HG03521 (cell line): ENCODE results near the gene RIPOR3.

Source experiments
- ATAC-seq: cut with Tn5 transposase; IDR thresholded peaks from one replicate; pipeline ENCODE4 v1.9.1; 2021; ENCODE audit warnings: mild to moderate bottlenecking, moderate library complexity; ENCODE audit not compliant: unreplicated experiment

RIPOR3 gene

DNA sequence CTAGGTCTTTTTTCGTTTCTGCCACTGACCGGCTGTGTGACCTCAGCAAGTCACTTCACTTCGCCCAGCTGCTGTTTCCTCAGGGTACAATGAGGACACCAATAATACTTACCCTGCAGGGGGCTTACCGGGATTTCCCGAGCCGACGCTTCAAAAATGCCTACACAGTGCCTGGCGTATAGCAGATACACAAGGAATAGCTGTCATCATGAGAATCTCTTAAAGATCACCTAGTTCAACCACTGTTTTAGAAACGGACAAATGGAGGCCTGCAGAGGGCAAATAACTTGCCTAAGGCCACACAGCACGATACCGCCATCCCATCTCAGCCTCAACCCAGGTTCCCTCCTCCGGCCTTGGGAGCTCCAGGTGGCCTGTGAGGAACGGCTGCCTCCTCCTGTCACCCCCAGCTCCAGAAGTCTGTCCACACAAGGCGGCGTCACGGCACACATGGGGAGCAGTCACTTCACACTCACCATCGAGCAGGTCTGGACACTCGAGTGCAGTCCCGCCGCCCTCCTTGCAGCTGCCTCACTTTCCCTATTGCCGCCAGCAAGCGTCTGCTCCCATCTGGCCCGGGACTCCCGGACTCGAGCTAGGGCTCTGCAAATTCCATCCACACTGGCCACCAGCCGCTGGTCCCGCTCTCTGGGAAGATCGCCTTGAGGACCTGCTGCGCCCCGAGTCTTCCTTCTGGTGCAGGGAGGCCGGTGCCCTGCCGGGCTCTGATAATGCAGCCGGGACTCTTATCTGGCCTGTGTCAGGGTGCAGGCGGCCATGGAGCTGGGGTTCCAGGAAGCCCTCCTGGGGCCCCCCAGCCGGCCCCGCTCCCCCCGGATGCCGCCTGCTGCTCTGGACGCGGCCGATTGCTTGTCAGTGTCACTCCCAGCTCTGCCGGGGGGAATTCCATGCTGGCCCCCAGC, at the start of gene RIPOR3:
Gene RIPOR3, minus strand, starts transcription at position 893 of the 923 bp plus-strand sequence. Its CDS starts 414 bp downstream, at position 479.
- no peak for ATAC-seq

DNA sequence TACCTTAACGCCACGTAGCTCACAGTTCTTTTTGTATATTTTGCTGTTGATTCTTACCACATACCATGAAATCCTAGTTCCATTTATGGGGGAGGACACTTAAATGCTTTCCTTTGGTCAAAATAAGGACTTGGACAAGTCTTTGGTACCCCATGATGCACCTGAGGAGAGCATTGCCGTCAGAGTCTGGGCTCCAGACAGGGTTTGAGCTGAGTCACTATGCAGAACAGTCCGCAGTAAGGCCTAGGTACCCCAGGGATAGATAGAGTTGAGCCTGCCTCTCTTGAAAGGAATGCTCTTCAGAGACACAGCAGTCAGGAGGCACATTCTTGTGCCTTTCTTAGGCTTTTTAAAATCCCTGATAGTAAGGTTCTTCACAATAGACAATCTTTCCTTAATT, 46.0 kb upstream of the RIPOR3 start:
- ATAC-seq = no peak

GRCh38 chr20:50735813-50736212, 44.5 kb upstream of the RIPOR3 start:
- no peak for ATAC-seq

GRCh38 chr20:50734730-50735679, 43.7 kb upstream of the RIPOR3 start:
- no peak for ATAC-seq

- no peak for ATAC-seq
Observed at GRCh38 chr20:50733644-50734349, 42.5 kb upstream of the RIPOR3 start.

DNA sequence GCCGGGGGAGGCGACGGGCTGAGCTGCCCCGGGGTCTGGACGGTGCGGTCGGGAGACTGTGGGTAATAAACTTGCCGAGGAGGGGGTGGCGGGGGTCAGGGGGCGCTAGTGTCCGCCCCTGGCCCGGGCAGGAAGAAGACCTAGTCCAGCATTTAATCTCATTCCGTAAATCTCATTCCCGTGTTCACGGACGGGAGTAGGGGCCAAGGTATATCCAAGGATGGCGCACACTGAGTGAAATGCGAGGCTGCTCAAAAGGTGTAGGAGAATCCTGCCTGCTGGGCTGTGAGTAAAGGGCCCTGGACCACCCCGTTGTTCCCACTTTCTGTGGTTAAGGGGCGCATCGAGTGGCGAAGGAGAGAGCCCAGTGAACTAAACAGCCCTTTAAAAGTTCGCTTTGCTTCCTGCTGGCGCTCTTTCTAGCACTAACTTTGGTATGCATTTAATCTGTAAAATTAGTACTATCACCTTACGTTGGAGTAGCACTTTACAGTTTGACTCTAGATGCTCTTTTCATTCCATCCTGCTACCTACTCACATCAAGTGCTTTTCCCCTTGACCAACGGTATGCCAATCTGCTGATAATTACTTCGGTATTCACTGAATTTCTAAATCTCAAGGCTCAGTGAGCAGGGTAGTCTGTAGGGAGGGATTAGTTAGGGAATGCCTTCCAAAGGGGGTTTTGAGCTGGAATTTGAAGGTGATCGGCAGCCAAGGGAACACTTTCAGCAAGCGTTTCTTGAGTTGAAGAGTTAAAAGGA, 40.8 kb upstream of the RIPOR3 start:
- no peak for ATAC-seq

DNA sequence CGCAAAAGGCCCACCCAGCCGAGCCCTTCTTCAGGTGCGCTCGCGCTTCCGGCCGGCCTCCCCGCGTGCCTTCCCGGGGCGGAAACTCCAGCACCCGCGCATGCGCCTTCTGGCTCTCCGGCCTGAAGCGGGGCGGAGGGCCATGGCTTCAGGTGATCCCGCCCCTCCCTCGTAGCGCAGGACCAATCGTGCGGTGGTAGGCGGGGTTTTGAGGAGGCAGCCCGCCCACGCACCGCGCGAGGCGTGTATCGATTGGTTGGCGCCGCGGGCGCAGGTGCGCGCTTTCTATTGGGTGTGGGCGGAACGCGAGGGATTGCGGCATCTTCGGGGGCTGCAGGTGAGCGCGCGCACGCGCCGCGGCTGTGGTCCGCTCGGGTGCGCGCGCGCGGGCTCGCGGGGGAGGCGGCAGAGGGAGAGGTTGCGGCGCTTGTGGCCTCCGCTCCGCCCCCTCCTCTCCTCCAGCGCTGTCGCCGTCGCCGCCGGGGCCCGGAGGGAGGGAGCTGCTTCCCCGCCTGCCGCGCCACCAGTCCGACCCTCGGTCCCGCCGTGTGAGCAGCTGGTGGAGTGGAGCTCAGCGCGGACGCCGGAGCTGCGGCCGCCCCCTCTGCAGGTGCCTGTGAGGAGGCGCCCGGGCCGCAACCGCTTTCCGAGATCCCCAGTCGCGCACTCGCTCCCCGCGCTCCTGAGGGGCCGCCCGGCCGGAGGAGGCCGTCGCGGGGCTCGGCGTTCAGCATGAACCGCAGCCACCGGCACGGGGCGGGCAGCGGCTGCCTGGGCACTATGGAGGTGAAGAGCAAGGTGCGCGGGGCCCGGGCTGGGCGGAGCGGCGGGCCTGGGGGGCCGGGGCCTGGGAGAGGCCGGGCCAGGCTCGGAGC, 40.0 kb upstream of the RIPOR3 start, which contains the start of gene PARD6B:
Gene PARD6B, plus strand, starts transcription at position 526 of the 875 bp plus-strand sequence. Its CDS starts 207 bp downstream, at position 733.
- peak; percentile 84 for ATAC-seq

- no peak for ATAC-seq
Observed at GRCh38 chr20:50730765-50731054, 39.4 kb upstream of the RIPOR3 start.

GRCh38 chr20:50729901-50730764, 38.8 kb upstream of the RIPOR3 start:
- ATAC-seq = no peak

GRCh38 chr20:50728981-50729874, 37.9 kb upstream of the RIPOR3 start:
- no peak for ATAC-seq

GRCh38 chr20:50728486-50728980, 37.2 kb upstream of the RIPOR3 start:
- ATAC-seq = no peak

DNA sequence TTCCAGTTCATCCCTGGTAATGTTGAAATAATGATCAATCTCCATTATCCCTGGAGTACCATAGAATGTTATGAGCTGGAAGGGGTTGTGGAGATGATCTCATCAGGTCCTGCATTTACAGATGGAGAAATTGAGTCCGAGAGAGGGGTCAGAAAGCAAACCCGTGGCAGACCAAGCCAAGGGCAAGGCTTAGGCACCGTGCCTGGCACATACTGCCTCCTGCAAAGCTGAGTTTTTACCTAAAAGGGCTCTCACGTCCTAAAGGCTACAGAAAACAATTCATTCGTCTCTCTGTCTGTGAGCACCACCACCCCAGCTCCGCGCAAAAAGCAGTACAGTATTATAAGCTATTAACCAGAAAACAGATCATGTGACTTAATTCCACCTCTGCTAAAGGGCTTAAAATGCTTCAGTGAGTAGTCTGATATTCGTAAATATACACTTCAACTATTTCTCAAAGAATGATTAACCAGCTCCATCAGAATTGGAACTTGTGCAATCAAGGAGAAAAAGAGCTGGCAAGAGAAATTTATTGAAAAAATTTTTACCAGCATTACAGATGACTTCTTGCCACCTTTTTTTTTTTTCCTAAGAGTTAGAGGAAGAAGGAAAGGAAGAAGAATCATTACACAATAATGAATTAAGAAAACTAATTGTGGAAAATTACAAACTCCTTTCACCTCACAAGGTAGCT, 36.6 kb upstream of the RIPOR3 start:
- no peak for ATAC-seq

DNA sequence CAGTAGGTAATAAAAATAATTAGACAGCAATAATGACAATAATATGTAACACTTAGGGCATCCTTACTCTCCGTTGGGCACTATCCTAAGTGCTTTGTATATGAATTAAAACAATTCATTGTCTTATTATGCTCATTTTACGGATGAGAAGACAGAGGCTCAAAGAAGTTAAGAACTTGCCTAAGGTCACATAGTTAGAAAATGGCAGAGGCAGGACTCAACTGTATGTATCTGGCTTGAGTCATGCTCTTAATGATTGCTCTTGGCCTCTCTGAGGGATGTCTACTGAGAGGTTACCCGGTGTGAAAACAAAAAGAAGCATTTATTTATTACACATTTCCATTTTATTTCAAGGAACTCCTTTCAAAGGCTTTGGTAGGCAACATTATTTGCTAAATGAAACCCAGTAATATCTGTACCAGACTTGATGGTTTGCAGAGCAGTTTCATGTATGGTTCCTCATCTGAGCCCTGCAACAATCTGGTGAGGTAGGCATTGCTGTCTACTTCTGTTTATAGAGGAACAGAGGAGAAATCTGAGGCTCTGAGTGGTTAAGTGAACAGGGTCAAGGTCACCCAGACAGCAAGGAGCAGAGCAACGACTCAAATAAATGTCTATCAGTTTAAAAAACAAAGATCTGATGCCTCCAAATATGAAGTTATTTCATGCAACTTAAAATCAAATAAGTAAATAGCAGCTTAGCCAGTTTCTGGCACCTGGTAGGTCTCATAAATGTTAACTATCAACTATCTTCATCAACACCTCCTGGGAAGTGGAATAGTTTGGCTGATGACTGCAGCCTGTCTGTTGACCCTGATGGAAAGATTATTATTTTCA, 35.8 kb upstream of the RIPOR3 start:
- ATAC-seq = no peak

DNA sequence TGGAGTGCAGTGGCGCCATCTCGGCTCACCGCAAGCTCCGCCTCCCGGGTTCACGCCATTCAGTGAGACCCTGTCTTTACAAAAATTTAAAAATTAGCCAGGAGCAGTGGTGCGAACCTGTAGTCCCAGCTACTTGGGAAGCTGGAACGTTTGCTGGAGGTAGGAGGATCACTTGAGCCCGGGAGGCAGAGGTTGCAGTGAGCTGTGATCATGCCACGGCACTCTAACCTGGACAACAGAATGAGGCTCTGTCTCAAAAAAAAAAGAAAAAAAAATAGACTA, 34.3 kb upstream of the RIPOR3 start:
- ATAC-seq = no peak

- no peak for ATAC-seq
Observed at GRCh38 chr20:50724851-50725723, 33.7 kb upstream of the RIPOR3 start.
